Kidney (tissue), 14 donors: ENCODE results near the gene HS1BP3. TPM values are rescaled to one million over a fixed set of nuclear protein-coding genes. Genes with fewer than 3 reads are reported as not detected.

Source experiments
- DNase-seq, 5 donors: peaks; one replicate each; pipeline ENCODE4 v3.0.0-alpha.2; 2013 to 2020
- FAIRE-seq: peaks from 2 replicates; lab custom pipeline; 2012; peaks lifted over from hg19 to GRCh38; lab: Jason Lieb, UNC
- H3K27ac ChIP-seq, 2 donors: one replicate each; pipeline ENCODE4 v1.7.0; 2013; ENCODE audit warnings: low read depth in 2 of 2, low read length in 2 of 2, inconsistent platforms in 1 of 2
- H3K27me3 ChIP-seq: one replicate; pipeline ENCODE4 v1.7.1; 2013; ENCODE audit warnings: low read length, inconsistent platforms; ENCODE audit not compliant: control insufficient read depth, insufficient read depth
- H3K36me3 ChIP-seq, 3 donors: one replicate each; pipeline versions ENCODE4 v1.7.0 to v1.7.1; 2013; ENCODE audit warnings: low read length in 3 of 3, control low read depth in 1 of 3, inconsistent platforms in 1 of 3; ENCODE audit not compliant: insufficient read depth in 3 of 3, control insufficient read depth in 2 of 3
- H3K4me1 ChIP-seq, 3 donors: one replicate each; pipeline versions ENCODE4 v1.7.0 to v1.7.1; 2013; ENCODE audit warnings: low read length in 3 of 3, inconsistent platforms in 1 of 3, low read depth in 1 of 3; ENCODE audit not compliant: control insufficient read depth in 2 of 3, insufficient read depth in 2 of 3
- H3K4me3 ChIP-seq, 3 donors: one replicate each; pipeline versions ENCODE4 v1.7.0 to v1.8.1; 2013; ENCODE audit warnings: low read length in 3 of 3, control low read depth in 1 of 3, inconsistent platforms in 1 of 3
- H3K9ac ChIP-seq, 3 donors: one replicate each; pipeline versions ENCODE4 v1.7.0 to v1.7.1; 2013; ENCODE audit warnings: low read length in 3 of 3, control low read depth in 1 of 3, inconsistent platforms in 1 of 3
- H3K9me3 ChIP-seq, 3 donors: one replicate each; pipeline versions ENCODE4 v1.7.0 to v1.7.1; 2013; ENCODE audit warnings: low read length in 3 of 3, control low read depth in 1 of 3, inconsistent platforms in 1 of 3; ENCODE audit not compliant: control insufficient read depth in 2 of 3, insufficient read depth in 1 of 3
- intact Hi-C: fragments of 100-400 bp; cut with DNase I; formaldehyde crosslinking; loops from one replicate; pipeline ENCODE4 v1.11.1; 2022
- polyA plus RNA-seq: library from polyadenylated mRNA; stranded (reverse); fragments of 350-450 nt; fragmentation: Illumina TruSeq; extraction: RNeasy Lipid Tissue Mini Kit (QIAGEN cat#74804); gene quantifications from one replicate; pipeline ENCODE4 v1.2.3, GENCODE V29; 2014; ENCODE audit warnings: low read depth, low replicate concordance; ENCODE audit not compliant: insufficient read depth
- total RNA-seq: library from RNA; stranded (reverse); fragmentation: NEBNext Ultra II Directional; extraction: Animal tissue kit (Norgen Biotek cat#: 25700); gene quantifications from one replicate; pipeline ENCODE4 v1.2.1, GENCODE V29; 2021
- TF ChIP-seq, protein P1 (sequence below): IDR thresholded peaks from 3 replicates; pipeline ENCODE4 v1.5.1; 2012; ENCODE audit warnings: mild to moderate bottlenecking, moderate library complexity, borderline replicate concordance; ENCODE audit not compliant: insufficient read depth; ENCODE audit errors: extremely low read depth
- donor health status: control.
- donor health status: control.
- donor health status: control.
- donor health status: control.
- donor health status: control.
- donor health status: DM: yes; HTN: yes; CAD: no.
- donor health status: Normal renal cell carcinoma (clear cell type).

The HS1BP3 gene
- total and polyA plus RNA-seq, 2 donors from 2014 or later: 35.5 to 37.5 TPM

DNA sequence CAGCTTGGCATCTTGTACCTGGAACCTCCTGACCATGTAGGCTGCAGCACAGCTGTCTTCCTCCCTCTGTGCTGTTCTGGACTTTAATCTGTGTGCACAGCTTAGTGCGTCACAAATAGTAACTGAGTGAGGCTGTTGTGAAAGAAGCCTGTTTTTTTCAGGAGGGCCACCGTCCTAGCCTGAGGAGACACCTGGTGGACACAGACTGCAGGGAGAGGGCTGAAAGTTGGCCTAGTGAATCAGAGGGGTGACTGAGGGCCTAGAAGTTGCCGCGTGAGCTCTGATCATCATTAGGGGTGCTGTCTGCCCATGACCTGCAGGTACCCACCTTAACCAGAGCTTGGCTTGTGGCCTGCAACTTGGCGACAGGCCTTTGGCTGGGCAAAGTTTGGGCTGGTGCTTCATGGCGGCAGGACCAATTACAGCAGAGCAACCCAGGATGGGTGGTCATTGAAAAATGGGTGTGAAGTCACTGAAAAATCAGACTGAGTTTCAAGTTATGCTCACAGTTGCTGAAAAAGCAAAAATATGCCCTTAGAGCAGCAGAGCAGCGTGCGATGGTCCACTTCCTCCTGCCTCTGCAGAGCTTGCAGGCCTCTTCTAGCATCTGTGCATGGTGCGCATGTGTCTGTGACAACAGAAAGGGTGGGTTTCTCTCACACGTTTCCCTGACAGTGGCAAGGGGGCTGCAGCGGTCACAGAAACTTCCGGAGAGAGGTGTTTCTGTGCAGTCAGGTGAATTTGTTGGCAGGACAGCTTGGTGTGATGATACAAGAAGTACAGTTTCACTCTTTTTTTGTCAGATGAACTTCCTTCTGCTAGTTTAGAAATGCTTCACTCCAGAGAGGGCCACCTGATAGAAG lies 25.7 kb upstream of the HS1BP3 start:
- Histone ChIP-seq H3K9me3 (no peaks in the 10 kb centered on the region), H3K4me3 (no peak overlapping the region), H3K9ac (no peak overlapping the region), H3K36me3 (peaks cover 0 to 10% (median 0%) of the 10 kb centered on the region in 3 donors), H3K27me3 (peaks cover 25% of the 10 kb centered on the region), H3K27ac (peak overlapping the region; percentile 26 to 66), H3K4me1 (peaks cover 0 to 25% (median 24%) of the 10 kb centered on the region in 3 donors)
- TF ChIP-seq, protein P1, sequence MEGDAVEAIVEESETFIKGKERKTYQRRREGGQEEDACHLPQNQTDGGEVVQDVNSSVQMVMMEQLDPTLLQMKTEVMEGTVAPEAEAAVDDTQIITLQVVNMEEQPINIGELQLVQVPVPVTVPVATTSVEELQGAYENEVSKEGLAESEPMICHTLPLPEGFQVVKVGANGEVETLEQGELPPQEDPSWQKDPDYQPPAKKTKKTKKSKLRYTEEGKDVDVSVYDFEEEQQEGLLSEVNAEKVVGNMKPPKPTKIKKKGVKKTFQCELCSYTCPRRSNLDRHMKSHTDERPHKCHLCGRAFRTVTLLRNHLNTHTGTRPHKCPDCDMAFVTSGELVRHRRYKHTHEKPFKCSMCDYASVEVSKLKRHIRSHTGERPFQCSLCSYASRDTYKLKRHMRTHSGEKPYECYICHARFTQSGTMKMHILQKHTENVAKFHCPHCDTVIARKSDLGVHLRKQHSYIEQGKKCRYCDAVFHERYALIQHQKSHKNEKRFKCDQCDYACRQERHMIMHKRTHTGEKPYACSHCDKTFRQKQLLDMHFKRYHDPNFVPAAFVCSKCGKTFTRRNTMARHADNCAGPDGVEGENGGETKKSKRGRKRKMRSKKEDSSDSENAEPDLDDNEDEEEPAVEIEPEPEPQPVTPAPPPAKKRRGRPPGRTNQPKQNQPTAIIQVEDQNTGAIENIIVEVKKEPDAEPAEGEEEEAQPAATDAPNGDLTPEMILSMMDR: peak; percentile 42
- DNase-seq (peak in 1 of 5 donors; percentile 34), FAIRE-seq (no peak)
- intact Hi-C loops: no loop called here

DNA sequence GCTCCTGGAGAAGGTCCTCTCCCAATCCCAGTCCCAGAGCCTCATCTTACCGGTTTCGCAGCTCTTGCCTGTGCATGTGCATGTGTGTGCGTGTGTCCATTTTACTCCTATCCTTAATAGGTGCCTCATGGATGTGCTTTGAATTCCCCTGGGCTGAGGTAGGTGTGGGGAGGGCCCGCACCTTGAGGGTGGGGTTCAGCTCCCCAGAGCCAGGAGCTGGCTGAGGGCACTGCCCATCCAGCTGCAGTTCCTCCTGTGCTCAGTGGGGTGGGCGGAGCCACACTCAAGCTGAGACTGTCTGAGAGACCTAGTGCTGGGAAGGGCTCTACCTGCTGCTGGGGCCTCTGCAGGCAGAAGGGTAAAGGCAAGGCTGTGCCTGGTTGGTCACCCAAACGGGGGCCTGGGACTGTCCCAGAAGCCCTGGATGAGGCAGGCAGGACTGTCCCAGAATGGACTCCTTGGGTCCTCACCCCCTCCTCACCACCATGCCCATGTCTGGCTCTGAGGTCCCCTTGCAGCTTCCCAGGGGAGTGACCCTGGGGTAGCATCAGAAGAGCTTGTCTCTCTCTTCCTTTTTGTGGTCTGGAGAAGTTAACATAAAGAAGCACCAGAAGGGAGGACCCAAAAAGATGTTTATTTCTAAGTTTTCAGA lies 24.9 kb upstream of the HS1BP3 start:
- Histone ChIP-seq H3K27ac (peak overlapping the region; percentile 26 to 66), H3K4me1 (peaks cover 0 to 25% (median 24%) of the 10 kb centered on the region in 3 donors), H3K36me3 (peaks cover 0 to 8% (median 0%) of the 10 kb centered on the region in 3 donors), H3K9me3 (no peaks in the 10 kb centered on the region), H3K27me3 (peaks cover 32% of the 10 kb centered on the region), H3K4me3 (no peak overlapping the region), H3K9ac (peak overlapping the region in 1 of 3 donors; percentile 15)
- TF ChIP-seq, protein P1: no peak
- intact Hi-C loops: no loop called here
- FAIRE-seq (no peak), DNase-seq (peak in 3 of 5 donors; percentile 42 to 88 (median 64))

DNA sequence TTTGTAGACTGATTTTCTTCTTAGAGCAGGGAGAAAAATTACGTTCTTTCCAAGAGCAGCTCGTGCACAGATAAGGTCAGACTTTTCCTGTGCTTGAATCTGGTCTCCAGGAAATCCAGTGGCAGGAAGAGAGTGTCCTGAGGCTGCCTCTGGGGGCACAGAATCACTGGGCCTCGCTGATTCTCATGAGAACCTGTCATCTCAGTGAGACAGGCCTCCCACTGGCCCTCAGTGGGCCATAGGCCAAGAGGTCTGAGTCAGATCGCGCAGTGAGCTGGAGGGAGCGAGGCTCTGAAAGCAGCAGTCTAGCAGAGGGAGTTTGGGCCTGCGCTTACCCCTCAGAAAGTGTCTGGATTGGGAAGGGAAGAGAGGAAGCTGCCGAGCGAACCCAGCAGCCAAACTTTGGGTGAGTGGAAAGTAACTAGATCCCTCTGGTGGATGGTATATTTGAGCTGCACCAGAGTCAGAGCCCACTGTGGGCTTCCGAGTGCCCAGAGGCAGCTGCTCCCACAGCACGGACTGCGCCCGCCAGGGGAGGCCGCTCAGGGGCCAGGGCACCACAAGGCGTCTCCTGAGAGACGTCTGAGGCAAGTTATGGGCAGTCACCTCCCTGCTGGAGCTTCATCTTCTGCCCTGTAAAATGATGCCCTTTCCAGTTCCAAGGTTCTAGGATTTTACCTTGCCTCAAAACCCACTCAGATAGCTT lies 24.2 kb upstream of the HS1BP3 start:
- no peak overlapping the region for H3K4me3 ChIP-seq
- DNase-seq (peak in 2 of 5 donors; percentile 32 to 89), FAIRE-seq (no peak)
- intact Hi-C loops: no loop called here
- H3K27ac ChIP-seq: peak overlapping the region; percentile 1 to 66
- H3K36me3 ChIP-seq: peaks cover 0 to 4% (median 0%) of the 10 kb centered on the region in 3 donors
- TF ChIP-seq, protein P1: no peak
- no peaks in the 10 kb centered on the region for H3K9me3 ChIP-seq
- peak overlapping the region in 1 of 3 donors; percentile 15 for H3K9ac ChIP-seq
- peaks cover 34% of the 10 kb centered on the region for H3K27me3 ChIP-seq
- peaks cover 0 to 25% (median 24%) of the 10 kb centered on the region in 3 donors for H3K4me1 ChIP-seq
